Ovary (tissue), 3 donors: Measurements from ENCODE around the gene LIME1.

Experiments used
- POLR2A ChIP-seq: fragments of 450-650 bp; IDR thresholded peaks from one replicate; pipeline ENCODE4 v1.6.1; 2017; ENCODE audit warnings: antibody characterized with exemption, mild to moderate bottlenecking, moderate library complexity
- TF ChIP-seq, protein P1 (sequence below), 3 donors: fragments of 450-650 bp in 2 of 3; fragments of 200-600 bp in 1 of 3; IDR thresholded peaks; one replicate each; pipeline versions ENCODE4 v1.5.1 to v1.8.0; 2016 to 2022; ENCODE audit warnings: antibody characterized with exemption in 3 of 3, mild to moderate bottlenecking in 1 of 3
- donor health status: DM: no; HTN: no; CAD: no.

DNA sequence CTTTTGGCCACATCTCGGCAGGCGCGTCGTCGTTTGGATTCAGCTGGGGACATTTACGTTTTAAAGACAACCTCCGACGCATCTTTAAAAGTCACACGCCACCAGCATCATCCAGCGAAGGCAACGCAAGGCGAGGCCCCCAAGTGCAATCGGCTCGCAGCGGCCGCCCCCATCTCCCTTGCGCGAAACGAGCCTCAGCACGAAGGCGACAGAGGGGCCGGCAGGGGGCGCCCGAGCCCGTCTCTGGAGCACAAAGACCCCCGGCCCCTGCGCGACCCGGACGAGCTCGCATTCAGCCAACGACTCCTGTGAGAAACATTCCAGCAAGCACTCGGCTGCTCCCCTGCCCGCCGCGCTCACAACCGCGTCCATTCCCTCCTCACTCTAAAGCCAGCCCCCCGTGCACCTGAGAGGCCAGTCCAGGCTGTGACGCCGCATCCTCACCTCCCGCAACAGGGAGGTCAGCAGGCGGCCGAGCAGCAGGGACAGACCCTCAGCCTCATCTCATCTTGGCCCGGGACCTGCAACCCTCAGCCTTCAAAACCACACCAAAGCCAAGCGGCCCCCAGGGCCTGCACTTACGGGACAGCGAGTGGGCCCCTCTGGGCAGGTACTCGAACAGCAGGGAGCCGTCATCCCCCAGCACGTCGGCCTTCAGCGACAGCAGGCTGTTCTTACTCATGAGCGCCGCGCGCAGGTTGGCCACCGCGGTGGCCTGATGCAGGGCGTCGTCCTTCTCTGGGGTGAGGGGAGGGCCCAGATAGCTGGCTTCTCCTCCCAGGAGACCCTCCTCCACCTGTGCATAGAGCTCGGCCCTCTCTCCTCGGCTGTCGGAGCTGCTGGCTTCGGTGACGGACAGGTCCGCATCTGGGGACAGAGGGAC, 38.9 kb downstream of the LIME1 start:
- TF ChIP-seq, protein P1, sequence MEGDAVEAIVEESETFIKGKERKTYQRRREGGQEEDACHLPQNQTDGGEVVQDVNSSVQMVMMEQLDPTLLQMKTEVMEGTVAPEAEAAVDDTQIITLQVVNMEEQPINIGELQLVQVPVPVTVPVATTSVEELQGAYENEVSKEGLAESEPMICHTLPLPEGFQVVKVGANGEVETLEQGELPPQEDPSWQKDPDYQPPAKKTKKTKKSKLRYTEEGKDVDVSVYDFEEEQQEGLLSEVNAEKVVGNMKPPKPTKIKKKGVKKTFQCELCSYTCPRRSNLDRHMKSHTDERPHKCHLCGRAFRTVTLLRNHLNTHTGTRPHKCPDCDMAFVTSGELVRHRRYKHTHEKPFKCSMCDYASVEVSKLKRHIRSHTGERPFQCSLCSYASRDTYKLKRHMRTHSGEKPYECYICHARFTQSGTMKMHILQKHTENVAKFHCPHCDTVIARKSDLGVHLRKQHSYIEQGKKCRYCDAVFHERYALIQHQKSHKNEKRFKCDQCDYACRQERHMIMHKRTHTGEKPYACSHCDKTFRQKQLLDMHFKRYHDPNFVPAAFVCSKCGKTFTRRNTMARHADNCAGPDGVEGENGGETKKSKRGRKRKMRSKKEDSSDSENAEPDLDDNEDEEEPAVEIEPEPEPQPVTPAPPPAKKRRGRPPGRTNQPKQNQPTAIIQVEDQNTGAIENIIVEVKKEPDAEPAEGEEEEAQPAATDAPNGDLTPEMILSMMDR (IDR thresholded peaks at IDR 0.05), result peak; percentile 80 to 84 (median 82)
- peak; percentile 10 for TF ChIP-seq POLR2A
